OCI-LY7 (cell line): ENCODE results near the gene ATP9A. TPM values are rescaled to one million over a fixed set of nuclear protein-coding genes. Genes with fewer than 3 reads are reported as not detected.

Experiments used
- BruUV-seq: library from RNA; stranded (reverse); fragments of 400-500 nt; replicated peaks from 2 replicates; lab custom pipeline; 2021; lab: Mats Ljungman, UMichigan
- CTCF ChIA-PET: fragments of 300-600 bp; sonication (Branson Sonifier 250); formaldehyde crosslinking; loops from one replicate; lab custom pipeline; 2022; ENCODE audit warnings: antibody characterized with exemption; ENCODE audit not compliant: unreplicated experiment; lab: Charles Lee
- POLR2A ChIA-PET: fragments of 300-600 bp; sonication (Branson Sonifier 250); formaldehyde crosslinking; loops from one replicate; lab custom pipeline; 2022; ENCODE audit warnings: antibody characterized with exemption; lab: Charles Lee
- DNase-seq: peaks from one replicate; pipeline ENCODE4 v3.0.0-alpha.2; 2015; ENCODE audit warnings: low spot score
- H2AFZ ChIP-seq: fragments of 200-600 bp; sonication (generic), shearing (Covaris generic); 2 replicates; pipeline ENCODE4 v1.6.1; 2014; ENCODE audit warnings: mild to moderate bottlenecking, antibody characterized with exemption, low read length, moderate library complexity
- H3K27ac ChIP-seq: fragments of 200-600 bp; sonication (generic); 2 replicates; pipeline ENCODE4 v1.5.1; 2014; ENCODE audit warnings: mixed run types, low read depth, mild to moderate bottlenecking, moderate library complexity, low read length, inconsistent platforms; ENCODE audit not compliant: poor library complexity, severe bottlenecking
- H3K36me3 ChIP-seq: fragments of 200-600 bp; sonication (generic); 2 replicates; pipeline ENCODE4 v1.6.1; 2014; ENCODE audit warnings: mild to moderate bottlenecking, antibody characterized with exemption, low read length, moderate library complexity, mixed read lengths; ENCODE audit not compliant: insufficient read depth
- H3K4me1 ChIP-seq: fragments of 200-600 bp; sonication (generic); 2 replicates; pipeline ENCODE4 v1.5.1; 2014; ENCODE audit warnings: mild to moderate bottlenecking, low read length; ENCODE audit not compliant: insufficient read depth, poor library complexity, severe bottlenecking
- H3K4me2 ChIP-seq: fragments of 200-600 bp; sonication (generic); 2 replicates; pipeline ENCODE4 v1.6.1; 2014; ENCODE audit warnings: mild to moderate bottlenecking, low read length
- H3K4me3 ChIP-seq: fragments of 200-600 bp; sonication (generic); 2 replicates; pipeline ENCODE4 v1.5.1; 2014; ENCODE audit warnings: mild to moderate bottlenecking, low read depth, low read length; ENCODE audit not compliant: poor library complexity, severe bottlenecking
- H3K79me2 ChIP-seq: fragments of 200-600 bp; sonication (generic); 2 replicates; pipeline ENCODE4 v1.6.1; 2016; ENCODE audit warnings: low read depth, mild to moderate bottlenecking, low read length, moderate library complexity, mixed read lengths; ENCODE audit not compliant: insufficient read depth
- H3K9me2 ChIP-seq: fragments of 200-600 bp; sonication (generic); 2 replicates; pipeline ENCODE4 v1.6.1; 2016; ENCODE audit warnings: mild to moderate bottlenecking, low read length, mixed read lengths; ENCODE audit not compliant: insufficient read depth
- H3K9me3 ChIP-seq: fragments of 200-600 bp; sonication (generic); 2 replicates; pipeline ENCODE4 v1.6.1; 2014; ENCODE audit warnings: mild to moderate bottlenecking, mixed run types, low read length, mixed read lengths
- H4K20me1 ChIP-seq: fragments of 200-600 bp; sonication (generic); 2 replicates; pipeline ENCODE4 v1.6.1; 2014; ENCODE audit warnings: mild to moderate bottlenecking, antibody characterized with exemption, low read length, moderate library complexity, mixed read lengths; ENCODE audit not compliant: insufficient read depth
- EZH2phosphoT487 ChIP-seq: fragments of 200-600 bp; sonication (generic); IDR thresholded peaks from 2 replicates; pipeline ENCODE4 v1.6.1; 2018; ENCODE audit warnings: low read depth, borderline replicate concordance, mild to moderate bottlenecking, mixed run types, antibody characterized with exemption, low read length, moderate library complexity, mixed read lengths
- intact Hi-C: fragments of 100-400 bp; cut with micrococcal nuclease; formaldehyde crosslinking; loops from one replicate; pipeline ENCODE4 v1.10.0; 2022; ENCODE audit not compliant: unreplicated experiment
- total RNA-seq, 2 experiments: library from RNA; depleted of rRNA in 1 of 2; stranded (reverse); fragments of >200 nt in 1 of 2; shearing (Covaris generic) in 1 of 2; gene quantifications; 2 replicates each; pipeline ENCODE4 v1.2.3, GENCODE V29; 2014 to 2022
- TF ChIP-seq, protein P1 (sequence below): fragments of 200-600 bp; sonication (generic); conservative IDR thresholded peaks from 2 replicates; pipeline ENCODE4 v1.5.1; 2014; ENCODE audit warnings: mild to moderate bottlenecking, antibody characterized with exemption, low read length, moderate library complexity, mixed read lengths

Gene ATP9A
- total RNA-seq, 2 experiments from 2014 or later: 0.67 to 0.85 TPM

DNA sequence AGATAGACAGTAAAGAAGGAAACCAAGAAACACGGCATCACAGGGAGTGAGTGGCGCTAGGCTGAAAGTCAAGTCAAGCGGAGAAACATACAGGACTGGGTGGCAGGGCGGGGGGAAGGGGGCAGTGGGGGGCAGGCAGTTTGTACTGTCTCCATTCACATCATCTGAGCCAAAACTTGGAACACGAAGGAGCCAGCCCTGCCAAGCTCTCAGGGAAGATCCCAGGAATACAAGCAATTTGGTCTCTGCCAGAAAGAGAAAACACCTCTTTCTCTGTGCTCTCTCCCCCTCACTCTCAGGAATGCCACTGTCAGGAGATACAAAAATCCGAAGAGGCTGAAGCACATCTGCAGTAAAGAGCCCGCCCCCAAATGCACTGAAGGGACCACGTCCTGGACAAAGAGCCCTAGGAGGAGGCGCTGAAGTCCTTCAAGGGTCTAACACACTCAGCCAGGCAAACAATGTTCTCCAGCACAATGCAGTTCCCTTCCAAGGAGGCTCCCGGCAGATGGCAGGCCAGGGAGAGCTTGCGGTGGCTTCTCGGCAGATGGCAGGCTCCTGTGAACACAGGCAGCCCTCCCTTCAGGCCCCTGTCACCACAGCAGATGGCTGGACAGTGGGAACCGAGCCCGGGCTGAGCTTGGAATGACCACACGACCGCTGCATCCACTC, 90.0 kb downstream of the ATP9A start:
- TF ChIP-seq, protein P1, sequence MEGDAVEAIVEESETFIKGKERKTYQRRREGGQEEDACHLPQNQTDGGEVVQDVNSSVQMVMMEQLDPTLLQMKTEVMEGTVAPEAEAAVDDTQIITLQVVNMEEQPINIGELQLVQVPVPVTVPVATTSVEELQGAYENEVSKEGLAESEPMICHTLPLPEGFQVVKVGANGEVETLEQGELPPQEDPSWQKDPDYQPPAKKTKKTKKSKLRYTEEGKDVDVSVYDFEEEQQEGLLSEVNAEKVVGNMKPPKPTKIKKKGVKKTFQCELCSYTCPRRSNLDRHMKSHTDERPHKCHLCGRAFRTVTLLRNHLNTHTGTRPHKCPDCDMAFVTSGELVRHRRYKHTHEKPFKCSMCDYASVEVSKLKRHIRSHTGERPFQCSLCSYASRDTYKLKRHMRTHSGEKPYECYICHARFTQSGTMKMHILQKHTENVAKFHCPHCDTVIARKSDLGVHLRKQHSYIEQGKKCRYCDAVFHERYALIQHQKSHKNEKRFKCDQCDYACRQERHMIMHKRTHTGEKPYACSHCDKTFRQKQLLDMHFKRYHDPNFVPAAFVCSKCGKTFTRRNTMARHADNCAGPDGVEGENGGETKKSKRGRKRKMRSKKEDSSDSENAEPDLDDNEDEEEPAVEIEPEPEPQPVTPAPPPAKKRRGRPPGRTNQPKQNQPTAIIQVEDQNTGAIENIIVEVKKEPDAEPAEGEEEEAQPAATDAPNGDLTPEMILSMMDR: no peak
- intact Hi-C loops: no loop called here
- ChIA-PET POLR2A (no interaction called here), CTCF (no interaction called here)
- H3K27ac ChIP-seq: no peak overlapping the region
- no peak overlapping the region for H2AFZ ChIP-seq
- peaks cover 4% of the 10 kb centered on the region for H3K4me1 ChIP-seq
- no peak overlapping the region for H3K4me2 ChIP-seq
- H3K4me3 ChIP-seq: no peak overlapping the region
- H4K20me1 ChIP-seq: no peaks in the 10 kb centered on the region
- H3K9me3 ChIP-seq: no peaks in the 10 kb centered on the region
- DNase-seq: no peak
- no peaks in the 10 kb centered on the region for H3K79me2 ChIP-seq
- no TSS peak for BruUV-seq
- no peaks in the 10 kb centered on the region for H3K9me2 ChIP-seq
- H3K36me3 ChIP-seq: no peaks in the 10 kb centered on the region

DNA sequence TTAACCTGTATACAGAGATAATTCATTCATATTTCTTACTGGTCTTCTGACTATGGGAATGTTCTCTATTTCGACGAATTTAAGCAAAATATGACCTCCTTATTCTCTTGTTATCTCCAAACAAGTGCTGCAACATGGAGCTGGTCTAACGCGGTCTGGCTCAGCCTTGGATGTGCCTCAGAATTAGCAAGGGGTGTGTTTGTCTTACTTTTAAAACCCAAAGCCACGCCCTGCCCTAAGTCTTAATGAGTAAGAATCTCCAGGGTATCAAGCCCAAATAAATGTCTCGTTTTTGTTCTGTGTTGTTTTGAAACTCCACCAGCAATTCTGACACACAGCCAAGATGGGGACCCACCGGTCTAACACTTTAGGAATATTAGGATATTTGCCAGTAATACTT, 99.2 kb downstream of the ATP9A start:
- peaks cover 7% of the 10 kb centered on the region; the same call in 1 of the 2 replicates for H3K9me3 ChIP-seq
- H3K4me3 ChIP-seq: no peak overlapping the region
- TF ChIP-seq, protein P1: no peak
- no peak for TF ChIP-seq EZH2phosphoT487
- H3K79me2 ChIP-seq: no peaks in the 10 kb centered on the region
- H2AFZ ChIP-seq: no peak overlapping the region
- DNase-seq: no peak
- no peak overlapping the region for H3K27ac ChIP-seq
- H3K36me3 ChIP-seq: no peaks in the 10 kb centered on the region
- no peaks in the 10 kb centered on the region for H3K9me2 ChIP-seq
- H4K20me1 ChIP-seq: no peaks in the 10 kb centered on the region
- intact Hi-C loops: loop anchor here (5.0 kb wide), 1 partner anchor 287 kb away; no protein-coding TSS in a partner anchor
- peaks cover 46% of the 10 kb centered on the region for H3K4me1 ChIP-seq
- CTCF ChIA-PET: no interaction called here
- BruUV-seq: no TSS peak
- no peak overlapping the region for H3K4me2 ChIP-seq
- POLR2A ChIA-PET: no interaction called here

DNA sequence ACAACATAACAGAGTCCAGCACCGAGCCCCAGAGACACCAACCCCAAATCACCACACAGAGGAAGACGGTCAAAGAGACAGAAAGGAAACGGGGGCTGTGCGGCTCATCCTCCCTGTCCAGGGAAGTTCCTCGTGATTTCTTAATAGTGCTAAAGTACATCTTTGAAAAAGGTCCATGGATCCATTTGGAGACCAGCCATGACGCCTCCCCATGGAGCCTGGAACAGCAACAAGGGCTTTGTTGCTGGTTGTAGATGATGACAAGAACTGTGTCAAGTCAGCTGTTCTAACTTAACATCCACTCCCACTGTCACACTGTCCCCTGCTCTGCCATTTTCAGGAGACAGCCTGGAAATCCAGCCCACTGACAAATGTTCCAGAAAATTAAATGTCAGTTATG, 99.7 kb downstream of the ATP9A start:
- CTCF ChIA-PET: no interaction called here
- no peak overlapping the region for H3K4me3 ChIP-seq
- H3K9me3 ChIP-seq: peaks cover 11% of the 10 kb centered on the region; the same call in 1 of the 2 replicates
- no peaks in the 10 kb centered on the region for H3K9me2 ChIP-seq
- no peaks in the 10 kb centered on the region for H3K36me3 ChIP-seq
- intact Hi-C loops: loop anchor here (5.0 kb wide), 1 partner anchor 286 kb away; no protein-coding TSS in a partner anchor
- no peak overlapping the region for H3K4me2 ChIP-seq
- H3K4me1 ChIP-seq: peaks cover 50% of the 10 kb centered on the region
- POLR2A ChIA-PET: no interaction called here
- no peak for TF ChIP-seq EZH2phosphoT487
- TF ChIP-seq, protein P1: no peak
- no TSS peak for BruUV-seq
- H3K79me2 ChIP-seq: no peaks in the 10 kb centered on the region
- H2AFZ ChIP-seq: no peak overlapping the region
- no peaks in the 10 kb centered on the region for H4K20me1 ChIP-seq
- H3K27ac ChIP-seq: no peak overlapping the region
- no peak for DNase-seq
